Measurements from ENCODE around the gene BICD2. TPM values are rescaled to one million over a fixed set of nuclear protein-coding genes. Genes with fewer than 3 reads are reported as not detected.

The BICD2 gene
- total RNA-seq, 1 donor from 2014 or later, result 29.2 TPM

DNA sequence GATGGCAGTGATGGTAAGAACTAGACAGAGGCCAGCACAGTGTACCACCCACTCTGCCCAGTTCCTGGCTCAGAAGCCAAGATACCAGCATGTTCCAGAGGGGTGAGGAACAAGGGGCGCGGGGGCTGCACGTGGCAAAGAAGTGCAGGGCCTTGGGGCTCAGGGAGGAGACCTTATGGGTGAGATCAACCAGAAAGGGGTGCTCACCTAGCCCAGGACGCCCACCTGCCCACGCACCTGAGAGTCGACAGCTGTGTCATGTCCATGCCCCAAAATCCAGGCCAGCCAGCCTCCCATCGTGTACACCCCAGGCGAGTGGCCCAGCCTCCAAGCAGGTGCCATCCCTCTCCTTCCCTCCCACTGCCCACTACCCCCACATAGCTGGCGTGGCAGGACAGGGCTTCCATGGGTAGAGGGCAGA, 34.9 kb downstream of the BICD2 start:
- H3K9me3 ChIP-seq (ENCODE audit: control insufficient read depth in 3 of 3, low read length in 3 of 3), result no peaks in the 10 kb centered on the region

DNA sequence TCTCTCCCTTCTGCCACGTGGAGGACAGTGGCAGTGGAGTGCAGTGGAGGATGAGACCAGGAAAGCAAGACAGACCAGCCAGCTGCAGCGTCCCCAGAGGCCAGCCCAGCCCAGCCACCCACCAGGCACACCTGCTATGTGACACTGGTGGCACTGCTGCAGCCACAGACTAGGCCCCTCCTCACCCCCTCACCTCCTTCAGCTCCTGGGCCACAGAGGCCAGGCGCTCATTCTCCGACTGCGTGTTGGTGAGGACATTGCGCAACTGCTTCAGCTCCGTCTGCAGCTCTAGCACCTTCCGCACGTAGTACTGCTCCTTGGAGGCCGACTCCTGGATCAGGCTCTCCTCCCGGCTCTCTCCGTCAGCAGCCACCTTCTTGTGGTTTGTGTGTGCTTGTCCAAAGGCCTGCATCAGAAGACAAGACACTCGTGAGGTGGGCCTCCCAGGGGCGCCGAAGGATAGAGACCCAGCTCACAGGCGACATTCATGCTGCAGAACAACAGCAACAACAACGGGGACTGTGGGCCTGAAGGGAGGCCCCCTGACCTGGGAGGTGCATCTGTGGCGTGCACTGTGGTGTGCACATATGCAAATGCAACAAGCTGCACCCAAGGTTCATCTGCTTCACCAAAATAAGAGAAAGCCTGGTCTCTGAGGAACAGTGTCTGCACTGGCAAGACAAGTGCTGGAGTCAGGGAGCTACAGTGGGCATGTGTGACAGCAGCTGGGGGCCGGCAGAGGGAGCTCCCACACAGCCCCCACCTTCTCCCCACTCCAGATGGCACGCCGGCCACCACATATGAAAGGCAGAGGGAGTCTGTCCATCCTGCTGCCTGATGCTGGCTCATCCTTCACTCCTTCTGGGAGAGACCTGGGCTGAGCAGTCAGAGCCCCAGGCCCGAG, 35.5 kb downstream of the BICD2 start:
- Histone ChIP-seq H3K9ac (ENCODE audit: low read depth in 1 of 3, low read length in 3 of 3) (no peak overlapping the region), H3K4me1 (ENCODE audit: control insufficient read depth in 3 of 3, insufficient read depth in 3 of 3, low read length in 3 of 3) (peaks cover 7 to 39% (median 23%) of the 10 kb centered on the region in 3 donors), H3K27me3 (ENCODE audit: control insufficient read depth in 3 of 3, insufficient read depth in 3 of 3, low read length in 3 of 3) (no peaks in the 10 kb centered on the region)

More for the DNA sequence above, 34.9 kb downstream of the BICD2 start:
- Histone ChIP-seq H3K4me1 (ENCODE audit: control insufficient read depth in 3 of 3, insufficient read depth in 3 of 3, low read length in 3 of 3) (peaks cover 7 to 38% (median 23%) of the 10 kb centered on the region in 3 donors), H3K9ac (ENCODE audit: low read depth in 1 of 3, low read length in 3 of 3) (peak overlapping the region in 1 of 3 donors; percentile 25), H3K4me3 (ENCODE audit: low read length in 3 of 3) (no peak overlapping the region), H3K27ac (ENCODE audit: low read depth, low read length) (no peak overlapping the region), H3K36me3 (ENCODE audit: control insufficient read depth in 3 of 3, insufficient read depth in 3 of 3, low read length in 3 of 3) (peaks cover 16 to 19% (median 16%) of the 10 kb centered on the region in 3 donors), H3K27me3 (ENCODE audit: control insufficient read depth in 3 of 3, insufficient read depth in 3 of 3, low read length in 3 of 3) (no peaks in the 10 kb centered on the region)

DNA sequence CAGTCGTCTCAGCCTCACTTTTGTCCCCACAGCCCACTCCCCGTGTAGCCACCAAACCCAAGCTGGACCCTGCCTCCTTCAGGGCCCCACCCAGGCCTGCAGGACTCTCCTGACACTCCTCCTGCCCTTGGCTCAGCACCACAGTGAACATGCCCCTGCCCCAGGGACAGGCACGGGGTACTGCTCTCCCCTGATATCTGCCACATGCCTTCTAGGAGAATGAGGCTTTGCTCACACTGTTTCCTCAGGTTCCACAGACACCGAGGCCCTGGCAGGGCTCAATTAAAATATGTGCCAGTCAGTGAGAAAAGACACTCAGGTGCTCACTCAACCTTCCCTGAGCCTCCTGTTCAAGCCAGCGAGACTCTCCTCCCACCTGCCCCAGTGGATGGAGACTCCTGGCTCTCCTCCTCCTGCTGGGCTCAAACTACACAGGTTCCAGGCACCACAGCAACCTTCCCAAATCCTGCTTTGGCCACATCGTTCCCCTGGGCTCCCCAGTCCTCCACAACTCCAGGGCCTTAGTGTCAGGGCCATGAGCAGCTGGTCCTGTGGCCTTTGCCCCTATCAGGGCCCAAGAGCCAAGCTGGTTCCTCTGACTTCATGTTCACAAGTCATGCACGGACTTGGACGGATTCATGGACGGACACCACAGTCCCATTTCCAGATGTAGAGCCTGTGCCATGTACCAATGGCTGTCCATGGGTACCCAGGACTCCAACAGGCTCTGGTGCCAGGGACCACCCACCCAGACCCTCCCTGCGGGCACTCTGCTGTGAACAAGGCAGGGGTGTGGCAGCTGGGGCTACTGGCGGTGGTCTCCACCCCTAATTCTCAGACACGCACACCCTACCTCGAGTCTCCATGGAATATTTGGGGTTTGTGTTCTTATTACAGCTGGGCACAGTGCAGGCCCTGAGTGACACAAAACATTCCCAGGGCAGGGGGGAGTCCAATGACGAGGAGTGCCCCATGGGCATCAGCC, 36.6 kb downstream of the BICD2 start:
- no peak overlapping the region for H3K27ac ChIP-seq (ENCODE audit: low read depth, low read length)
- H3K4me1 ChIP-seq (ENCODE audit: control insufficient read depth in 3 of 3, insufficient read depth in 3 of 3, low read length in 3 of 3), result peaks cover 7 to 39% (median 23%) of the 10 kb centered on the region in 3 donors
- no peak overlapping the region for H3K4me3 ChIP-seq (ENCODE audit: low read length in 3 of 3)

More for the DNA sequence above, 35.5 kb downstream of the BICD2 start:
- Histone ChIP-seq H3K4me3 (ENCODE audit: low read length in 3 of 3) (no peak overlapping the region), H3K9me3 (ENCODE audit: control insufficient read depth in 3 of 3, low read length in 3 of 3) (no peaks in the 10 kb centered on the region), H3K36me3 (ENCODE audit: control insufficient read depth in 3 of 3, insufficient read depth in 3 of 3, low read length in 3 of 3) (peaks cover 16 to 20% (median 16%) of the 10 kb centered on the region in 3 donors), H3K27ac (ENCODE audit: low read depth, low read length) (no peak overlapping the region)

GRCh38 chr9:92726971-92727715, 37.5 kb downstream of the BICD2 start:
- no peak overlapping the region for H3K4me3 ChIP-seq (ENCODE audit: low read length in 3 of 3)
- H3K9me3 ChIP-seq (ENCODE audit: control insufficient read depth in 3 of 3, low read length in 3 of 3), result no peaks in the 10 kb centered on the region
- H3K36me3 ChIP-seq (ENCODE audit: control insufficient read depth in 3 of 3, insufficient read depth in 3 of 3, low read length in 3 of 3), result peaks cover 24 to 26% (median 26%) of the 10 kb centered on the region in 3 donors
- no peak overlapping the region for H3K27ac ChIP-seq (ENCODE audit: low read depth, low read length)
- peaks cover 7 to 39% (median 23%) of the 10 kb centered on the region in 3 donors for H3K4me1 ChIP-seq (ENCODE audit: control insufficient read depth in 3 of 3, insufficient read depth in 3 of 3, low read length in 3 of 3)
- no peaks in the 10 kb centered on the region for H3K27me3 ChIP-seq (ENCODE audit: control insufficient read depth in 3 of 3, insufficient read depth in 3 of 3, low read length in 3 of 3)
- H3K9ac ChIP-seq (ENCODE audit: low read depth in 1 of 3, low read length in 3 of 3), result peak overlapping the region in 1 of 3 donors; percentile 25

More for the DNA sequence above, 36.6 kb downstream of the BICD2 start:
- H3K9ac ChIP-seq (ENCODE audit: low read depth in 1 of 3, low read length in 3 of 3), result no peak overlapping the region
- H3K27me3 ChIP-seq (ENCODE audit: control insufficient read depth in 3 of 3, insufficient read depth in 3 of 3, low read length in 3 of 3), result no peaks in the 10 kb centered on the region
- H3K36me3 ChIP-seq (ENCODE audit: control insufficient read depth in 3 of 3, insufficient read depth in 3 of 3, low read length in 3 of 3), result peaks cover 16 to 20% (median 18%) of the 10 kb centered on the region in 3 donors
- H3K9me3 ChIP-seq (ENCODE audit: control insufficient read depth in 3 of 3, low read length in 3 of 3), result no peaks in the 10 kb centered on the region

- Histone ChIP-seq H3K27ac (ENCODE audit: low read depth, low read length) (no peak overlapping the region), H3K4me1 (ENCODE audit: control insufficient read depth in 3 of 3, insufficient read depth in 3 of 3, low read length in 3 of 3) (peaks cover 7 to 39% (median 23%) of the 10 kb centered on the region in 3 donors), H3K4me3 (ENCODE audit: low read length in 3 of 3) (no peak overlapping the region), H3K9ac (ENCODE audit: low read depth in 1 of 3, low read length in 3 of 3) (no peak overlapping the region), H3K27me3 (ENCODE audit: control insufficient read depth in 3 of 3, insufficient read depth in 3 of 3, low read length in 3 of 3) (no peaks in the 10 kb centered on the region), H3K36me3 (ENCODE audit: control insufficient read depth in 3 of 3, insufficient read depth in 3 of 3, low read length in 3 of 3) (peaks cover 32 to 34% (median 33%) of the 10 kb centered on the region in 3 donors), H3K9me3 (ENCODE audit: control insufficient read depth in 3 of 3, low read length in 3 of 3) (no peaks in the 10 kb centered on the region)
Observed at GRCh38 chr9:92726348-92726747, 38.3 kb downstream of the BICD2 start.

DNA sequence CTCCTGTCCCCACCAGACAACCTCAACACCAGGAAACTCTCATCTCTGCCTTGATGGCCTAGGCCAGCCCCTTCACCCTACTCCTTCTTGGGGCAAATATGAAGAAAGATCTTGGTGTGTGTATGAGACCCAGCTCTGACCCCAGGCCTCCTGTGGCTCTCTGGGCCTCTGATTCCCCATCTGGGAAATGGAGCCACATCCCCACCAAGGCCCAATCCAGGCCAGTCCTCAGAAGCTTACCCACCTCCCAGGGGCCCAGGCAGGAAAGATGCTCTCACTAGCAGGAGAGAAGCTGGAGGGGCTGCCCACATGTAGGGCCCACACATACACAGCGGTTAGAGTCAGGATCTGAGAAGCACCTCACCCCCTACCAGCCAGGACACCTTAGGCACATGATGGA, 38.9 kb downstream of the BICD2 start:
- no peak overlapping the region for H3K9ac ChIP-seq (ENCODE audit: low read depth in 1 of 3, low read length in 3 of 3)
- peaks cover 7 to 39% (median 23%) of the 10 kb centered on the region in 3 donors for H3K4me1 ChIP-seq (ENCODE audit: control insufficient read depth in 3 of 3, insufficient read depth in 3 of 3, low read length in 3 of 3)
- no peak overlapping the region for H3K27ac ChIP-seq (ENCODE audit: low read depth, low read length)
- peaks cover 35 to 40% (median 37%) of the 10 kb centered on the region in 3 donors for H3K36me3 ChIP-seq (ENCODE audit: control insufficient read depth in 3 of 3, insufficient read depth in 3 of 3, low read length in 3 of 3)
- no peaks in the 10 kb centered on the region for H3K27me3 ChIP-seq (ENCODE audit: control insufficient read depth in 3 of 3, insufficient read depth in 3 of 3, low read length in 3 of 3)
- no peak overlapping the region for H3K4me3 ChIP-seq (ENCODE audit: low read length in 3 of 3)
- no peaks in the 10 kb centered on the region for H3K9me3 ChIP-seq (ENCODE audit: control insufficient read depth in 3 of 3, low read length in 3 of 3)

DNA sequence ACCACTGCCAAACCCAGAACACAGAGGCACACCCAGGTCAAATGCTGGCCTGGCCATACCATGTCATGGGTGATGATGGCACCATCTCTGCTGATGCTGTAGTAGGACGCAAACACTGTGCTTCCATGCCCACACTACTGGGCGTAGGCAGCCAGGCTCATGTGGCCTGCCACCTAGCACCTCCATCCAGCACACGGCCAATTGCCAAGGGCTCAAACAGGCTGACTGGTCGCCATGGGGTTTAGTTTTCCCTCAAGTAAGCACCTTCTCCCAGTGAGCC, 39.4 kb downstream of the BICD2 start:
- peaks cover 39 to 45% (median 42%) of the 10 kb centered on the region in 3 donors for H3K36me3 ChIP-seq (ENCODE audit: control insufficient read depth in 3 of 3, insufficient read depth in 3 of 3, low read length in 3 of 3)
- no peak overlapping the region for H3K9ac ChIP-seq (ENCODE audit: low read depth in 1 of 3, low read length in 3 of 3)
- H3K4me3 ChIP-seq (ENCODE audit: low read length in 3 of 3), result no peak overlapping the region
- H3K9me3 ChIP-seq (ENCODE audit: control insufficient read depth in 3 of 3, low read length in 3 of 3), result no peaks in the 10 kb centered on the region
- H3K27me3 ChIP-seq (ENCODE audit: control insufficient read depth in 3 of 3, insufficient read depth in 3 of 3, low read length in 3 of 3), result no peaks in the 10 kb centered on the region
- H3K27ac ChIP-seq (ENCODE audit: low read depth, low read length), result no peak overlapping the region
- H3K4me1 ChIP-seq (ENCODE audit: control insufficient read depth in 3 of 3, insufficient read depth in 3 of 3, low read length in 3 of 3), result peaks cover 7 to 39% (median 19%) of the 10 kb centered on the region in 3 donors

DNA sequence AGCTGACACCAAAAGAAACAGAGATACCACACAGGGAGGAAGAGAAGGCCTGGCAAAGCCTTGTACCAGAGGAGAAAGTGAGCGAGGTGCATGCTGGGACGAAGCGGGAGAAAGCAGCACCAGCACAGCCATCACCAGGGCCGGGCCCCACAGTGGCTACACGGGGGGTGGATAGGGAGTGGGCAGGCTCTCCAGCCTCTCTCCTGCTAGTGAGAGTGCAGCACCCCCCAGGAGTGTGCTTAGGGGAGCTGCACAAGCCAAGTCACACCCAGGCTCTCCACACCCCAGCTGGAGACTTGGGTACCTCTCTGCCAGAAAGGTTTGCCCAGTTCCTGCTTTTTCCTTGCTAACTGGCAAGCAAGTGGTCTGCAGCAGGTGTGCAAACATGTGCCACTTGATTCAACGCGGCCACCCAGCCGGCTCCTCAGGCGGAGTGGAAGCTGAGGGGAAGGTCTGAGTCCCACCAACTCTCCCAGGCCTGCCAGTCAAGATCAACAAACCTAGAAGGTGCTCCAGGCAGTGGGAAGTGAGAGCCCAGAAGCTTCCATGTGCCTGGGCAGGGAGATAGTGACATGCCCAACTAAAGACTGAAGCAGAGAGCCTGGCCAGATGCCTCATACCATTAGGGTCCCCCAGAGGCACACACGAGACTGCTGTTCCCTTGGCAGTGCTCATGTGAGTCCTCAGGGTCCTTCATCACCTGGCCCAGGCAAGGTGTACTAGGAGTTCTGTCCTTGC, 39.9 kb downstream of the BICD2 start:
- Histone ChIP-seq H3K27me3 (ENCODE audit: control insufficient read depth in 3 of 3, insufficient read depth in 3 of 3, low read length in 3 of 3) (no peaks in the 10 kb centered on the region), H3K36me3 (ENCODE audit: control insufficient read depth in 3 of 3, insufficient read depth in 3 of 3, low read length in 3 of 3) (peaks cover 44 to 50% (median 47%) of the 10 kb centered on the region in 3 donors), H3K4me3 (ENCODE audit: low read length in 3 of 3) (no peak overlapping the region), H3K9me3 (ENCODE audit: control insufficient read depth in 3 of 3, low read length in 3 of 3) (no peaks in the 10 kb centered on the region), H3K4me1 (ENCODE audit: control insufficient read depth in 3 of 3, insufficient read depth in 3 of 3, low read length in 3 of 3) (peaks cover 7 to 36% (median 19%) of the 10 kb centered on the region in 3 donors), H3K27ac (ENCODE audit: low read depth, low read length) (no peak overlapping the region), H3K9ac (ENCODE audit: low read depth in 1 of 3, low read length in 3 of 3) (no peak overlapping the region)

All from skeletal muscle tissue (tissue), 4 donors.